Esophagus (tissue), 2 donors: ENCODE measurements around the gene GMIP. TPM values are rescaled to one million over a fixed set of nuclear protein-coding genes. Genes with fewer than 3 reads are reported as not detected.

ENCODE experiments used
- H3K27ac ChIP-seq, 2 donors: one replicate each; pipeline ENCODE4 v1.5.1; 2013; ENCODE audit warnings: low read depth in 2 of 2, mild to moderate bottlenecking in 2 of 2, inconsistent platforms in 1 of 2, low read length in 1 of 2, moderate library complexity in 1 of 2
- H3K27me3 ChIP-seq, 2 donors: one replicate each; pipeline ENCODE4 v1.6.1; 2013; ENCODE audit warnings: low read length in 2 of 2, control low read depth in 1 of 2, mild to moderate bottlenecking in 1 of 2; ENCODE audit not compliant: insufficient read depth in 2 of 2, control insufficient read depth in 1 of 2
- H3K36me3 ChIP-seq, 2 donors: one replicate each; pipeline ENCODE4 v1.6.1; 2013; ENCODE audit warnings: low read length in 1 of 2; ENCODE audit not compliant: control insufficient read depth in 2 of 2, insufficient read depth in 2 of 2
- H3K4me1 ChIP-seq, 2 donors: one replicate each; pipeline ENCODE4 v1.6.1; 2013; ENCODE audit warnings: low read length in 1 of 2; ENCODE audit not compliant: control insufficient read depth in 2 of 2, insufficient read depth in 2 of 2
- H3K4me3 ChIP-seq, 2 donors: one replicate each; pipeline ENCODE4 v1.5.1; 2013; ENCODE audit warnings: low read length in 2 of 2, mild to moderate bottlenecking in 2 of 2, low read depth in 1 of 2, moderate library complexity in 1 of 2
- H3K9me3 ChIP-seq, 2 donors: one replicate each; pipeline ENCODE4 v1.6.1; 2013; ENCODE audit warnings: mild to moderate bottlenecking in 2 of 2, low read depth in 1 of 2, low read length in 1 of 2, moderate library complexity in 1 of 2; ENCODE audit not compliant: control insufficient read depth in 2 of 2, insufficient read depth in 1 of 2
- WGBS, 2 donors: extraction: QIAGEN DNeasy Blood & Tissue Kit; methylation state at CpG; one replicate each; pipeline ENCODE4 v1.1.7; 2013; 5-methylcytosine and 5-hydroxymethylcytosine counted together
- polyA plus RNA-seq, 2 donors: library from polyadenylated mRNA; stranded (reverse); fragments of 200-250 nt; gene quantifications; one replicate each; pipeline ENCODE4 v1.2.3, GENCODE V29; 2013
- donor health status: healthy with polysubstance abuse.
- donor health status: Bipolar disorder and iron deficiency.

GMIP gene
- polyA plus RNA-seq, 2 donors, result 6.3 to 10.5 TPM

DNA sequence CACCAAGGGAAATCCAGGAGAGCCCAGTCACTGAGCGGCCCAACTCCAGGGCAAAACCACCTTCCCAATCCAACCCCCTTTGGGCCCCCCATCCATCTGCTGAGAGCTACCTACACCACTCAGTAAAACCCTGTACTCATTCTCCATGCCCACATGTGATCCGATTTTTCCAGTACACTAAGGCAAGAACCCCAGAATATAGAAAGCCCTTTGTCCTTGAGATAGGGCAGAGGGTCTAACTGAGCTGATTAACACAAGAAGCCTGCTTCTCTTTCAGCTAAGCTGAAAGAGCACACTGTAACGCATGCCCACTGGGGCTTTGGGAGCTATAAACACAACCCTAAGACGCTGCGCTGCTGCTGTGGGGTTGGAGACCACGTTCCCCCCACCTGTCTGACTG is 61.0 kb downstream of the GMIP start:
- Histone ChIP-seq H3K27me3 (no peaks in the 10 kb centered on the region), H3K27ac (no peak overlapping the region), H3K9me3 (no peaks in the 10 kb centered on the region), H3K4me1 (peaks cover 2 to 3% of the 10 kb centered on the region in 2 donors), H3K36me3 (no peaks in the 10 kb centered on the region), H3K4me3 (no peak overlapping the region)
- 87 to 96% methylated on average over 6 of the region's 6 CpGs for WGBS, 2 donors

DNA sequence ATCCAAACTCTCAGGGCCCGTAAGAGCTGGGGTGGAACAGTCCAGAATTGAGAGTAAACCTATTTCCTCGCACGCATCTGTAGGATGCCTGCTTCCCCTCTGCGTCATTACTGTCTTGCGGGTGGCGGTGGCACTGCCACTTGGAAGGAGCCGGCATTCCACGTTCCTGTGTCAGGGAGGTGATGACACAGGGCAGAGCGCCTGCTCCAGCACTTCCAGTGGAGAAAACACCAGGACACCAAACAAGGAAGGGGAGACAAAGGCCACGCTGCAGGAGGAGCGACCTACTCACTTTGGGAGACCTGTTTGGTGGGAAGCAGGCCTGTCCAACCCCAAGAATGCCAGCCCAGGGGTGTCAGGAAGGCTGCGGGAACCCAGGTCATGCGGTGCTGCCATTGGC is 62.1 kb downstream of the GMIP start:
- H3K4me1 ChIP-seq, result peaks cover 2 to 3% of the 10 kb centered on the region in 2 donors
- H3K27me3 ChIP-seq, result no peaks in the 10 kb centered on the region
- no peaks in the 10 kb centered on the region for H3K36me3 ChIP-seq
- no peak overlapping the region for H3K27ac ChIP-seq
- 94% methylated on average over 13 of the region's 13 CpGs for WGBS, 2 donors
- no peak overlapping the region for H3K4me3 ChIP-seq
- no peaks in the 10 kb centered on the region for H3K9me3 ChIP-seq

DNA sequence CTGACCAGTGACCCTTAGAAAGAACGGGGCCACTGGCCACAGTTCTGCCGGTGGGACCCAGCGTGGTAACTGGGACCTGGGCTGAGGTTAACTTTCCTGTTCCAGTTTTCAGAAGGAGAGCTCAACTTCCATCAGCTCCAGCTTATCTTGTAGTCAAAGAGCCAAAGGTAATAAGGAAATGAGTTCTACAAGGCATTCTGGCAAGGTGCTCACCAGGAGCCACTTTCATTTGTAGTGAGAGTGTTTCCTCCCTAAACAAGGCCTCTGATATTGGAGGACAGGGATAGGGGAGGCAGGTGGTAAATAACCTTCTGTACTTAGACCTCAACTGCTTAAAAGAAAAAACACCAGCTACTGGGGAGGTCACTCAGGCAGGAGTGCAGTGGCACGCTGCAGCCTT is 63.0 kb downstream of the GMIP start:
- WGBS, 2 donors, result 84 to 91% methylated on average over 4 of the region's 4 CpGs
- Histone ChIP-seq H3K27me3 (no peaks in the 10 kb centered on the region), H3K4me3 (no peak overlapping the region), H3K9me3 (no peaks in the 10 kb centered on the region), H3K27ac (no peak overlapping the region), H3K36me3 (no peaks in the 10 kb centered on the region), H3K4me1 (peaks cover 2 to 3% of the 10 kb centered on the region in 2 donors)

DNA sequence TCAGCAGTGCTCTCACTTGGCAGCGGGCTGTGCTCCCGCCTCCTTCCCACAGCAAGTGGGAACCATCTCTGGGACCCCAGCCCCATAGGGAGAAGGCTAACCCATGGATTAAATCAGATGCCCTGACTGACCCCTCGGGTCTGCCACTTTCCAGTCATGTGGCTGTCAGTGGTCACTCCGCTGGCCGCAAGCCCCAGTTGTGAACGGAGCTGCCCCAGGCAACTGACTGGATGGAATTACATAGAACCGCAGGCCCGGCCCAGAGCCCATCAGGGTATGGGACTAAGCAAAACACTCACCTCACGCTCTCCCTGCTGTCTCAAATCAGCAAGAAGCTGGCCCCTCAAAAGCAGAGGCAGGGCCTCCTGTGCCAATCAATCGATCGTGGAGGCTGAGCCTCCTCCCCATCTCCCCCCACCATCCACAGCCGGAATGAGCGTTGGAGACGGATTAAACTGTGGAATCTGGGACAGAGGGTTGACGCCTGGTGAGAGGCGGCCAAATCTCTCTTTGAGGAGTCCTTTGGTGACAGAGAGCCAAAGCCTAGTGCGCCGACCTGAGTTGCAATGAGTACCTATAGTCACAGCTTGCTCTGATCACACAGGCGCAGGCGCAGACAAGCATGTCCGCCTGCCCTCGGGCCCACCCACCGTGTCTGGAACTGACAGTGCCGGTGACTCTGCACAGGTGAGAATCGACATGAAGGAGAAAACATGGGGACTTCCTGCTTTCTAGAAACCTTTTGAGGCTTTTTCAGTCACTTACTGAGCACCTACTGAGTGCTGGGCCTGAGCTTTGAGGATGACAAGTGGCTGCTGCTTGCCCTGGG is 63.7 kb downstream of the GMIP start:
- WGBS, 2 donors, result 82 to 87% methylated on average over 25 of the region's 25 CpGs
- Histone ChIP-seq H3K27ac (no peak overlapping the region), H3K9me3 (no peaks in the 10 kb centered on the region), H3K4me3 (no peak overlapping the region), H3K36me3 (no peaks in the 10 kb centered on the region), H3K27me3 (no peaks in the 10 kb centered on the region), H3K4me1 (peaks cover 2 to 3% of the 10 kb centered on the region in 2 donors)

Other genes with a start within 250 kb of the GMIP start
- 10 to 100 TPM; 13.9 to 21.0 TPM for gene GATAD2A, start 238.0 kb downstream of the GMIP start, polyA plus RNA-seq
- 1 to 10 TPM; 1.0 to 1.2 TPM for gene TSSK6, start 128.1 kb downstream of the GMIP start, polyA plus RNA-seq
- 100 to 1,000 TPM; 273 to 353 TPM for gene NDUFA13, start 127.4 kb downstream of the GMIP start, polyA plus RNA-seq
- 1 to 10 TPM; 1.6 to 7.3 TPM for gene YJEFN3, start 114.7 kb downstream of the GMIP start, polyA plus RNA-seq
- under 1 TPM; 0.01 to 0.02 TPM for gene CILP2, start 105.4 kb downstream of the GMIP start, polyA plus RNA-seq
- gene PBX4, start 25.0 kb downstream of the GMIP start, polyA plus RNA-seq, result 1 to 10 TPM; 1.4 to 3.9 TPM
- 10 to 100 TPM in 1 of 2 donors, 1 to 10 TPM in 1; 8.3 to 10.3 TPM for gene LPAR2, start 15.4 kb downstream of the GMIP start, polyA plus RNA-seq
- 10 to 100 TPM; 29.2 to 39.8 TPM for gene ATP13A1, start 20.0 kb upstream of the GMIP start, polyA plus RNA-seq
- 10 to 100 TPM; 10.4 to 12.2 TPM for gene ZNF101, start 25.2 kb upstream of the GMIP start, polyA plus RNA-seq
- gene ZNF14, start 89.5 kb upstream of the GMIP start, polyA plus RNA-seq, result 1 to 10 TPM; 2.2 to 2.3 TPM
- 1 to 10 TPM; 3.4 to 5.1 TPM for gene ZNF506, start 178.1 kb upstream of the GMIP start, polyA plus RNA-seq
- gene ZNF253, start 222.2 kb upstream of the GMIP start, polyA plus RNA-seq, result 1 to 10 TPM; 1.5 to 1.8 TPM